GM12873 (cell line): ENCODE measurements around the gene ATP2B3.
A peak's percentile ranks its signal among the peaks of the same experiment; 100 is the strongest.

Experiments
- CTCF ChIP-seq: IDR thresholded peaks from 2 replicates; pipeline ENCODE4 v1.5.1; 2012; ENCODE audit warnings: low read depth, mild to moderate bottlenecking, moderate library complexity, low read length, control low read depth; ENCODE audit not compliant: insufficient read depth; ENCODE audit errors: missing control alignments

Gene ATP2B3

GRCh38 chrX:153501530-153501929 lies 15.9 kb upstream of the ATP2B3 start:
- no peak for TF ChIP-seq CTCF

- no peak for TF ChIP-seq CTCF
Measured at GRCh38 chrX:153502131-153502530, 15.3 kb upstream of the ATP2B3 start.

GRCh38 chrX:153502796-153503195 lies 14.6 kb upstream of the ATP2B3 start:
- no peak for TF ChIP-seq CTCF

- no peak for TF ChIP-seq CTCF
Measured at GRCh38 chrX:153504445-153505016, 12.9 kb upstream of the ATP2B3 start.

GRCh38 chrX:153505361-153505760 lies 12.1 kb upstream of the ATP2B3 start:
- no peak for TF ChIP-seq CTCF

- TF ChIP-seq CTCF: peak; percentile 88
Measured at GRCh38 chrX:153507484-153508178, 9.8 kb upstream of the ATP2B3 start.

- no peak for TF ChIP-seq CTCF
Measured at GRCh38 chrX:153509592-153509991, 7.8 kb upstream of the ATP2B3 start.
